K562 (cell line): Measurements from ENCODE around the gene MARCHF7. TPM values are rescaled to one million over a fixed set of nuclear protein-coding genes. Genes with fewer than 3 reads are reported as not detected.

Experiments used
- ATAC-seq: fragments of 200-7000 bp; cut with Tn5 transposase; 3 replicates; pipeline ENCODE4 v1.9.1; 2020; ENCODE audit warnings: moderate library complexity
- BruUV-seq: library from RNA; stranded (reverse); fragments of 400-500 nt; replicated peaks from 2 replicates; lab custom pipeline; 2021; lab: Mats Ljungman, UMichigan
- CTCF ChIA-PET: fragments of 300-600 bp; formaldehyde crosslinking; extraction: SDS; loops from one replicate; lab custom pipeline; 2021; ENCODE audit warnings: low intra/inter-chr PET ratio; lab: Yijun Ruan, JAX
- POLR2A ChIA-PET: fragments of 300-600, 350-650 bp; sonication (Branson Sonifier 250); formaldehyde crosslinking; extraction: SDS; loops from one replicate; lab custom pipeline; 2021; ENCODE audit warnings: antibody characterized with exemption, inconsistent platforms; lab: Yijun Ruan, JAX
- DNase-seq, 4 experiments: peaks; one replicate each; pipeline versions ENCODE4 v3.0.0 to v3.0.0-alpha.2; 2011 to 2018; ENCODE audit warnings: low spot score in 3 of 4, mixed read lengths in 3 of 4; ENCODE audit errors: extremely low read depth in 1 of 4
- FAIRE-seq: peaks from 2 replicates; lab custom pipeline; 2011; peaks lifted over from hg19 to GRCh38; lab: Jason Lieb, UNC
- H2AFZ ChIP-seq: 2 replicates; pipeline ENCODE4 v1.6.0; 2011; ENCODE audit warnings: low read depth, low read length, control low read depth, inconsistent platforms
- H3K27ac ChIP-seq: fragments of 200-600 bp; 3 replicates; pipeline ENCODE4 v1.8.0; 2011; ENCODE audit warnings: low read depth, mild to moderate bottlenecking, control low read depth, inconsistent platforms, low read length, moderate library complexity, mixed read lengths; ENCODE audit errors: extremely low read depth
- H3K27me3 ChIP-seq, 2 experiments: fragments of 300-600 bp in 1 of 2; 2 replicates in 1 of 2; 3 replicates in 1 of 2; pipeline versions ENCODE4 v1.6.0 to v1.8.0; 2011; ENCODE audit warnings: inconsistent platforms in 2 of 2, low read length in 2 of 2, mild to moderate bottlenecking in 1 of 2, mixed read lengths in 1 of 2, moderate library complexity in 1 of 2; ENCODE audit not compliant: control insufficient read depth in 2 of 2, insufficient read depth in 2 of 2
- H3K36me3 ChIP-seq: fragments of 300-600 bp; 3 replicates; pipeline ENCODE4 v1.8.0; 2011; ENCODE audit warnings: mild to moderate bottlenecking, low read length, inconsistent platforms; ENCODE audit not compliant: control insufficient read depth, insufficient read depth
- H3K4me1 ChIP-seq, 2 experiments: fragments of 200-600 bp in 1 of 2; replicated peaks in 1 of 2; 2 replicates in 1 of 2; 3 replicates in 1 of 2; pipeline versions ENCODE4 v1.5.1 to v1.8.0; 2011; ENCODE audit warnings: inconsistent platforms in 2 of 2, low read length in 2 of 2, mild to moderate bottlenecking in 1 of 2, mixed read lengths in 1 of 2, moderate library complexity in 1 of 2; ENCODE audit not compliant: control insufficient read depth in 2 of 2, insufficient read depth in 2 of 2
- H3K4me2 ChIP-seq: 2 replicates; pipeline ENCODE4 v1.6.1; 2011; ENCODE audit warnings: low read length, control low read depth, inconsistent platforms, mixed read lengths; ENCODE audit not compliant: insufficient read depth
- H3K4me3 ChIP-seq: fragments of 200-600 bp; sonication (generic), shearing (Covaris generic); 2 replicates; pipeline ENCODE4 v1.5.1; 2016; ENCODE audit warnings: control low read depth, inconsistent platforms
- H3K79me2 ChIP-seq: fragments of 200-600 bp; 3 replicates; pipeline ENCODE4 v1.8.0; 2011; ENCODE audit warnings: low read length, inconsistent platforms; ENCODE audit not compliant: control insufficient read depth, insufficient read depth
- H3K9ac ChIP-seq, 2 experiments: 2 replicates each; pipeline versions ENCODE4 v1.6.0 to v1.6.1; 2011; ENCODE audit warnings: low read depth in 2 of 2, low read length in 2 of 2, control low read depth in 1 of 2, inconsistent platforms in 1 of 2, mild to moderate bottlenecking in 1 of 2, mixed read lengths in 1 of 2; ENCODE audit not compliant: insufficient read depth in 1 of 2
- H3K9me1 ChIP-seq: one replicate; pipeline ENCODE4 v1.6.0; 2011; ENCODE audit warnings: inconsistent platforms, mild to moderate bottlenecking, low read length, moderate library complexity; ENCODE audit not compliant: control insufficient read depth, insufficient read depth
- H3K9me3 ChIP-seq: replicated peaks from 2 replicates; pipeline ENCODE4 v1.5.1; 2011; ENCODE audit warnings: low read depth, low read length, inconsistent platforms; ENCODE audit not compliant: control insufficient read depth, insufficient read depth
- H4K20me1 ChIP-seq: replicated peaks from 2 replicates; pipeline ENCODE4 v1.6.1; 2011; ENCODE audit warnings: low read length, inconsistent platforms, mixed read lengths; ENCODE audit not compliant: control insufficient read depth, insufficient read depth
- ATF3 ChIP-seq, 2 experiments: fragments of 450-650 bp in 1 of 2; sonication (generic) in 1 of 2; formaldehyde crosslinking in 1 of 2; IDR thresholded peaks in 1 of 2; conservative IDR thresholded peaks in 1 of 2; 2 replicates each; pipeline versions ENCODE4 v1.6.1 to v1.8.1; 2016 to 2023; ENCODE audit warnings: mild to moderate bottlenecking in 2 of 2, moderate library complexity in 2 of 2, inconsistent platforms in 1 of 2, missing genetic modification reagents in 1 of 2
- MBD2 ChIP-seq: sonication (generic); IDR thresholded peaks from 2 replicates; pipeline ENCODE4 v1.6.1; 2016; ENCODE audit warnings: low read depth, borderline replicate concordance
- NBN ChIP-seq: fragments of 450-650 bp; IDR thresholded peaks from 2 replicates; pipeline ENCODE4 v1.6.1; 2016; ENCODE audit warnings: low read depth, mild to moderate bottlenecking
- PYGO2 ChIP-seq: fragments of 450-650 bp; IDR thresholded peaks from 2 replicates; pipeline ENCODE4 v1.6.1; 2016; ENCODE audit warnings: mild to moderate bottlenecking, missing genetic modification characterization, moderate library complexity, missing compliant biosample characterization
- TAF9B ChIP-seq: fragments of 450-650 bp; IDR thresholded peaks from 2 replicates; pipeline ENCODE4 v1.6.1; 2018; ENCODE audit warnings: mild to moderate bottlenecking; ENCODE audit not compliant: partially characterized antibody
- TEAD4 ChIP-seq, 2 experiments: sonication (generic) in 1 of 2; formaldehyde crosslinking in 1 of 2; IDR thresholded peaks; 2 replicates each; pipeline versions ENCODE4 v1.6.1 to v1.8.0; 2012 to 2022; ENCODE audit warnings: borderline replicate concordance in 1 of 2, inconsistent platforms in 1 of 2, low read length in 1 of 2, mild to moderate bottlenecking in 1 of 2, missing genetic modification reagents in 1 of 2
- U2AF2 ChIP-seq: fragments of 200-400 bp; formaldehyde crosslinking; optimal IDR thresholded peaks from 2 replicates; pipeline ENCODE3; 2017; ENCODE audit warnings: low read depth, mild to moderate bottlenecking, low read length
- ZKSCAN3 ChIP-seq: fragments of 250-450 bp; sonication (Bioruptor Pico); IDR thresholded peaks from 2 replicates; pipeline ENCODE4 v1.4.0; 2020
- ZNF695 ChIP-seq: fragments of 450-650 bp; formaldehyde crosslinking; IDR thresholded peaks from 2 replicates; pipeline ENCODE4 v1.4.0; 2020; ENCODE audit warnings: mild to moderate bottlenecking, moderate library complexity
- WGBS: fragments of 100-300 bp; shearing (Covaris generic); methylation state at CpG from one replicate; pipeline ENCODE4 v1.1.6; 2016; ENCODE audit warnings: low coverage, mixed read lengths; ENCODE audit not compliant: insufficient coverage; ENCODE audit errors: missing lambda C conversion rate; 5-methylcytosine and 5-hydroxymethylcytosine counted together
- in situ Hi-C: fragments of 300-500 bp; cut with MboI; formaldehyde crosslinking; loops from 4 replicates; pipeline ENCODE4 v1.15.0; 2018; ENCODE audit warnings: inconsistent platforms, mixed read lengths
- intact Hi-C: fragments of 100-400 bp; cut with micrococcal nuclease; formaldehyde crosslinking; loops from 2 replicates; pipeline ENCODE4 v1.14.2; 2022
- polyA plus RNA-seq, 8 experiments: library from polyadenylated mRNA; depleted of rRNA in 4 of 8; stranded (reverse) in 5 of 8; unstranded in 3 of 8; fragments of >200 nt; fragmentation: Nextera tagmentation in 2 of 8; fragmentation: Illumina TruSeq in 1 of 8; extraction: Ambion mirVana in 2 of 8; extraction: Trizol in 1 of 8; gene quantifications; 2 replicates each; pipeline versions ENCODE4 v1.2.1 to v1.2.3, GENCODE V29; 2011 to 2014; ENCODE audit warnings: inconsistent platforms in 1 of 8, missing spikeins in 1 of 8
- total RNA-seq, 7 experiments: library from RNA; depleted of rRNA in 6 of 7; stranded (reverse); fragments of >200 nt in 6 of 7; fragmentation: Illumina TruSeq in 2 of 7; extraction: Trizol in 2 of 7; gene quantifications; 2 replicates each; pipeline versions ENCODE4 v1.2.1 to v1.2.3, GENCODE V29; 2011 to 2021; ENCODE audit warnings: low replicate concordance in 1 of 7
- TF ChIP-seq, protein P1 (sequence below), 2 experiments: fragments of 450-650 bp; IDR thresholded peaks; 2 replicates each; pipeline ENCODE4 v1.6.1; 2016

The MARCHF7 gene
- total and polyA plus RNA-seq, 9 of the 15 experiments (the other 6 are each of a cell fraction or from before 2014, with no cell fraction given), result 58.2 to 137 (median 86.7) TPM

GRCh38 chr2:159728629-159729028 lies 16.3 kb downstream of the MARCHF7 start:
- CTCF ChIA-PET, result no interaction called here
- Histone ChIP-seq H3K4me3 (no peak overlapping the region), H3K9ac (no peak overlapping the region), H3K27me3 (no peaks in the 10 kb centered on the region), H3K9me1 (no peaks in the 10 kb centered on the region), H2AFZ (no peak overlapping the region), H3K4me2 (no peak overlapping the region), H3K27ac (no peak overlapping the region)
- BruUV-seq, result no TSS peak
- no peak for FAIRE-seq
- ATAC-seq, result no peak
- whole genome bisulfite sequencing, result 92% methylated on average over 3 of the region's 3 CpGs
- in situ Hi-C loops, result no loop called here
- no peak for TF ChIP-seq ZKSCAN3 (CRISPR knock-in tag)
- no peak for TF ChIP-seq NBN
- TF ChIP-seq U2AF2, result no peak
- no peak for TF ChIP-seq ZNF695
- TF ChIP-seq, protein P1, sequence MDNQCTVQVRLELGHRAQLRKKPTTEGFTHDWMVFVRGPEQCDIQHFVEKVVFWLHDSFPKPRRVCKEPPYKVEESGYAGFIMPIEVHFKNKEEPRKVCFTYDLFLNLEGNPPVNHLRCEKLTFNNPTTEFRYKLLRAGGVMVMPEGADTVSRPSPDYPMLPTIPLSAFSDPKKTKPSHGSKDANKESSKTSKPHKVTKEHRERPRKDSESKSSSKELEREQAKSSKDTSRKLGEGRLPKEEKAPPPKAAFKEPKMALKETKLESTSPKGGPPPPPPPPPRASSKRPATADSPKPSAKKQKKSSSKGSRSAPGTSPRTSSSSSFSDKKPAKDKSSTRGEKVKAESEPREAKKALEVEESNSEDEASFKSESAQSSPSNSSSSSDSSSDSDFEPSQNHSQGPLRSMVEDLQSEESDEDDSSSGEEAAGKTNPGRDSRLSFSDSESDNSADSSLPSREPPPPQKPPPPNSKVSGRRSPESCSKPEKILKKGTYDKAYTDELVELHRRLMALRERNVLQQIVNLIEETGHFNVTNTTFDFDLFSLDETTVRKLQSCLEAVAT (IDR thresholded peaks at IDR 0.05), result no peak
- no peak for TF ChIP-seq PYGO2 (tag)
- TF ChIP-seq TAF9B, result no peak
- no peak for TF ChIP-seq TEAD4 (IDR thresholded peaks at IDR 0.05; ENCODE audit: low read length)
- TF ChIP-seq TEAD4 (CRISPR knock-in tag; IDR thresholded peaks at IDR 0.05; ENCODE audit: borderline replicate concordance), result no peak
- no peak for TF ChIP-seq MBD2
- no peak for TF ChIP-seq ATF3 (IDR thresholded peaks at IDR 0.05)
- TF ChIP-seq ATF3 (CRISPR knock-in tag; conservative IDR thresholded peaks at IDR 0.05), result no peak
- TF ChIP-seq, all 486 proteins: peak for 0
- Histone ChIP-seq H3K36me3 (peaks cover 73% of the 10 kb centered on the region), H3K4me1 (no peaks in the 10 kb centered on the region), H4K20me1 (peaks cover 12% of the 10 kb centered on the region), H3K79me2 (peaks cover 97% of the 10 kb centered on the region), H3K9me3 (no peaks in the 10 kb centered on the region)
- POLR2A ChIA-PET, result interaction anchor here (2.4 to 3.1 kb wide), 2 partner anchors 10 to 14 kb away, joined by 10 to 19 read pairs; no protein-coding TSS in a partner anchor
- intact Hi-C loops, result no loop called here
- DNase-seq, result no peak
